PC-9 (cell line): ENCODE data around the gene ACKR1. TPM values are rescaled to one million over a fixed set of nuclear protein-coding genes. Genes with fewer than 3 reads are reported as not detected.

Experiments
- BruUV-seq: library from RNA; stranded (reverse); fragments of 400-500 nt; replicated peaks from 2 replicates; lab custom pipeline; 2021; lab: Mats Ljungman, UMichigan
- CTCF ChIA-PET: fragments of 300-600 bp; sonication (Branson Sonifier 250); formaldehyde crosslinking; loops from one replicate; lab custom pipeline; 2022; ENCODE audit warnings: antibody characterized with exemption; lab: Charles Lee
- POLR2A ChIA-PET: fragments of 300-600 bp; sonication (Branson Sonifier 250); formaldehyde crosslinking; loops from one replicate; lab custom pipeline; 2022; ENCODE audit warnings: antibody characterized with exemption; ENCODE audit not compliant: unreplicated experiment; lab: Charles Lee
- DNase-seq, 2 experiments: peaks; one replicate each; pipeline versions ENCODE4 v3.0.0 to v3.0.0-alpha.2; 2015 to 2022; ENCODE audit warnings: mixed read lengths in 1 of 2
- H2AFZ ChIP-seq: fragments of 200-600 bp; sonication (generic); 2 replicates; pipeline ENCODE4 v1.8.1; 2017; ENCODE audit warnings: antibody characterized with exemption
- H3F3A ChIP-seq: fragments of 200-600 bp; sonication (generic); 2 replicates; pipeline ENCODE4 v1.8.1; 2017; ENCODE audit warnings: antibody characterized with exemption, mild to moderate bottlenecking, low read depth; ENCODE audit not compliant: insufficient read depth
- H3K27ac ChIP-seq: fragments of 200-600 bp; sonication (generic); 2 replicates; pipeline ENCODE4 v1.6.1; 2016; ENCODE audit warnings: mixed run types
- H3K27me3 ChIP-seq: fragments of 200-600 bp; sonication (generic); 2 replicates; pipeline ENCODE4 v1.6.1; 2016; ENCODE audit warnings: low read depth, mixed run types; ENCODE audit not compliant: insufficient read depth
- H3K36me3 ChIP-seq: fragments of 200-600 bp; sonication (generic); 2 replicates; pipeline ENCODE4 v1.6.1; 2016; ENCODE audit warnings: low read depth, mixed run types
- H3K4me1 ChIP-seq: fragments of 200-600 bp; sonication (generic); replicated peaks from 2 replicates; pipeline ENCODE4 v1.6.1; 2016; ENCODE audit warnings: mixed run types; ENCODE audit not compliant: insufficient read depth
- H3K4me2 ChIP-seq: fragments of 200-600 bp; sonication (generic); 2 replicates; pipeline ENCODE4 v1.6.1; 2017; ENCODE audit warnings: mixed run types
- H3K4me3 ChIP-seq: fragments of 200-600 bp; sonication (generic); 2 replicates; pipeline ENCODE4 v1.6.1; 2016; ENCODE audit warnings: mixed run types
- H3K79me2 ChIP-seq: fragments of 200-600 bp; sonication (generic); 2 replicates; pipeline ENCODE4 v1.6.1; 2017; ENCODE audit warnings: low read depth, mixed run types
- H3K9me2 ChIP-seq: fragments of 200-600 bp; sonication (generic); 2 replicates; pipeline ENCODE4 v1.8.1; 2017; ENCODE audit warnings: mild to moderate bottlenecking; ENCODE audit not compliant: insufficient read depth
- H3K9me3 ChIP-seq: fragments of 200-600 bp; sonication (generic); 2 replicates; pipeline ENCODE4 v1.8.1; 2016; ENCODE audit warnings: low read depth; ENCODE audit not compliant: insufficient read depth
- H4K20me1 ChIP-seq: fragments of 200-600 bp; sonication (generic); 2 replicates; pipeline ENCODE4 v1.8.1; 2017; ENCODE audit not compliant: insufficient read depth
- EZH2 ChIP-seq: fragments of 200-600 bp; sonication (generic); IDR thresholded peaks from 2 replicates; pipeline ENCODE4 v1.8.0; 2017; ENCODE audit warnings: antibody characterized with exemption, low read depth
- intact Hi-C: fragments of 100-400 bp; cut with micrococcal nuclease; formaldehyde crosslinking; loops from one replicate; pipeline ENCODE4 v1.10.0; 2022; ENCODE audit not compliant: unreplicated experiment
- total RNA-seq: library from RNA; stranded (reverse); gene quantifications from 2 replicates; pipeline ENCODE4 v1.2.3, GENCODE V29; 2021
- TF ChIP-seq, protein P1 (sequence below): fragments of 200-600 bp; sonication (generic); conservative IDR thresholded peaks from 2 replicates; pipeline ENCODE4 v1.6.1; 2017; ENCODE audit warnings: mixed run types, antibody characterized with exemption, mild to moderate bottlenecking, moderate library complexity

ACKR1 gene
- total RNA-seq, 1 experiment from 2014 or later = not detected

DNA sequence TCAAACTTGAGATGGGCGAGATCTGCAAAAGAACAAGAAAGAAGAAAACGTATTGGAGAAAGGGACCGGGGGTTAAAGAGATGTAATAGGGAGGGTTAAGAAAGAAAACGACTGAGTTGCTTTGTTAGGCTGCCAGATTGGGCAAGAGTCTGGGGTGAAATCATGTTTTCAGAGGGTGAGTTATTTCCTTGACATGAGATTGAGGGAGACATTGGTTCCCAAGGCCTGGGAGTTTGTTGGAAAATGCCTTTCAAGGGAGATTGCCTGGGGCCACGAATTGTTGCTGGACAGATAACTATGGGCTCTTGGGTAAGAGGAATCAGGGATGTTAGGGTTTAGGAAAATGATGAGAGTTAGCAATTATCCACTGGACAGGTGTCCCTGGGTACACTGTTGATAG, 34.0 kb upstream of the ACKR1 start:
- H3F3A ChIP-seq = no peaks in the 10 kb centered on the region
- no peak overlapping the region for H3K4me2 ChIP-seq
- H3K79me2 ChIP-seq = no peaks in the 10 kb centered on the region
- no peak for DNase-seq
- no peaks in the 10 kb centered on the region for H3K36me3 ChIP-seq
- no peak overlapping the region for H2AFZ ChIP-seq
- H3K27ac ChIP-seq = no peak overlapping the region
- peaks cover 26% of the 10 kb centered on the region; the same call in 1 of the 2 replicates for H3K27me3 ChIP-seq
- no TSS peak for BruUV-seq
- no peak for TF ChIP-seq EZH2
- TF ChIP-seq, protein P1, sequence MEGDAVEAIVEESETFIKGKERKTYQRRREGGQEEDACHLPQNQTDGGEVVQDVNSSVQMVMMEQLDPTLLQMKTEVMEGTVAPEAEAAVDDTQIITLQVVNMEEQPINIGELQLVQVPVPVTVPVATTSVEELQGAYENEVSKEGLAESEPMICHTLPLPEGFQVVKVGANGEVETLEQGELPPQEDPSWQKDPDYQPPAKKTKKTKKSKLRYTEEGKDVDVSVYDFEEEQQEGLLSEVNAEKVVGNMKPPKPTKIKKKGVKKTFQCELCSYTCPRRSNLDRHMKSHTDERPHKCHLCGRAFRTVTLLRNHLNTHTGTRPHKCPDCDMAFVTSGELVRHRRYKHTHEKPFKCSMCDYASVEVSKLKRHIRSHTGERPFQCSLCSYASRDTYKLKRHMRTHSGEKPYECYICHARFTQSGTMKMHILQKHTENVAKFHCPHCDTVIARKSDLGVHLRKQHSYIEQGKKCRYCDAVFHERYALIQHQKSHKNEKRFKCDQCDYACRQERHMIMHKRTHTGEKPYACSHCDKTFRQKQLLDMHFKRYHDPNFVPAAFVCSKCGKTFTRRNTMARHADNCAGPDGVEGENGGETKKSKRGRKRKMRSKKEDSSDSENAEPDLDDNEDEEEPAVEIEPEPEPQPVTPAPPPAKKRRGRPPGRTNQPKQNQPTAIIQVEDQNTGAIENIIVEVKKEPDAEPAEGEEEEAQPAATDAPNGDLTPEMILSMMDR = no peak
- intact Hi-C loops = no loop called here
- CTCF ChIA-PET = no interaction called here
- no peak overlapping the region for H3K4me3 ChIP-seq
- no peaks in the 10 kb centered on the region for H4K20me1 ChIP-seq
- POLR2A ChIA-PET = no interaction called here
- no peaks in the 10 kb centered on the region for H3K9me3 ChIP-seq
- H3K4me1 ChIP-seq = no peaks in the 10 kb centered on the region
- no peaks in the 10 kb centered on the region; the same call in 1 of the 2 replicates for H3K9me2 ChIP-seq

GRCh38 chr1:159171254-159171687, 33.4 kb upstream of the ACKR1 start, which contains the start of gene CADM3:
CADM3 (plus strand) TSS chr1:159171615; CDS start chr1:159171766, 151 bp downstream.
- CTCF ChIA-PET = no interaction called here
- BruUV-seq = no TSS peak

DNA sequence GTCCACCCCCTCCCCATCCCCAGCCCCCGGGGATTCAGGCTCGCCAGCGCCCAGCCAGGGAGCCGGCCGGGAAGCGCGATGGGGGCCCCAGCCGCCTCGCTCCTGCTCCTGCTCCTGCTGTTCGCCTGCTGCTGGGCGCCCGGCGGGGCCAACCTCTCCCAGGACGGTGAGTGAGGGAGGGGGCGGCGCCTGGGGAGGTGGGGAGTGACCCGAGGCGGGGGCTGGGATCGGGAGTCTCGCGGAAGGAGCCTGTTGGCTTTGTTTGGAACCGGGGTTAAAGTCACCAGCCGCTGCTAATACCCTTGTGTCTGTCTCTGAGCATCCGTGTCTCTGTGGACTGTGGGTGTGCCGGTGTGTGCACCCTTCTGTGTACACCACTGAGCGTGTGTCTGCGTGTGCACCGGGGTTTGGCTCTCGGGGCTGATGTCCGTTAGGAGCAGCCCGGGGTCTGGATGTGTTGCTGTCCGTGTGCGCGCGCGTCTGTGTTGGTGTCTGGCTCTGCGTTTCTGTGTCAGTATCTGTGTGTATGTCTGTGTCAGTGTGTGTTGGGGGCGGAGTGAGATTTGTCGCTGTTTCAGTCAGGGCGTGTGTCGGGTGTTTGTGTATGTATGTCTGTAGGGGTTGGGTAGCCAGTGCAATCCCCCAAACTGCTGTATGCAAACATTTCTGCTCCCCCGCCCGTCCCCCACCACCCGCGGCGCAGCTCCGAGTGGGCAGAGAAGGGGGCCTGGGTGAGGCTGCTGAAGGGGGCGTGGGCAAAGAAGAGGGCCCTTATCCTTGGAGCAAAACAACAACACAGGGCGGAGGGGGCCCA, 32.8 kb upstream of the ACKR1 start:
- TF ChIP-seq, protein P1 = no peak
- TF ChIP-seq EZH2 = no peak
- H3K4me2 ChIP-seq = no peak overlapping the region
- CTCF ChIA-PET = interaction anchor here (0.6 kb wide), 1 partner anchor 41 kb away, joined by 6 read pairs; no protein-coding TSS in a partner anchor
- H3K36me3 ChIP-seq = no peaks in the 10 kb centered on the region
- no peak overlapping the region for H3K4me3 ChIP-seq
- H3K4me1 ChIP-seq = no peaks in the 10 kb centered on the region
- POLR2A ChIA-PET = no interaction called here
- intact Hi-C loops = no loop called here
- no peaks in the 10 kb centered on the region; the same call in 1 of the 2 replicates for H3K9me2 ChIP-seq
- H3F3A ChIP-seq = no peaks in the 10 kb centered on the region
- no peak overlapping the region for H2AFZ ChIP-seq
- H4K20me1 ChIP-seq = no peaks in the 10 kb centered on the region
- H3K27ac ChIP-seq = no peak overlapping the region
- peaks cover 26% of the 10 kb centered on the region; the same call in 1 of the 2 replicates for H3K27me3 ChIP-seq
- no peaks in the 10 kb centered on the region for H3K9me3 ChIP-seq
- no peak for DNase-seq
- H3K79me2 ChIP-seq = no peaks in the 10 kb centered on the region
- BruUV-seq = no TSS peak

More at GRCh38 chr1:159171254-159171687, 33.4 kb upstream of the ACKR1 start, which contains the start of gene CADM3:
- Histone ChIP-seq H3K79me2 (no peaks in the 10 kb centered on the region), H3K27ac (no peak within 1 kb of the TSS), H3K4me1 (no peaks in the 10 kb centered on the region), H3K36me3 (no peaks in the 10 kb centered on the region), H3K4me2 (no peak within 1 kb of the TSS), H3K9me3 (no peaks in the 10 kb centered on the region), H3K9me2 (no peaks in the 10 kb centered on the region; the same call in 1 of the 2 replicates), H3F3A (no peaks in the 10 kb centered on the region), H2AFZ (no peak within 1 kb of the TSS), H3K27me3 (peaks cover 26% of the 10 kb centered on the region; the same call in 1 of the 2 replicates), H3K4me3 (no peak within 1 kb of the TSS), H4K20me1 (no peaks in the 10 kb centered on the region)
- no peak for TF ChIP-seq EZH2
- TF ChIP-seq, protein P1 = no peak
- no peak for DNase-seq
- intact Hi-C loops = no loop called here
- POLR2A ChIA-PET = no interaction called here
